H9 (cell line): ENCODE data around the gene PEX5. TPM values are rescaled to one million over a fixed set of nuclear protein-coding genes. Genes with fewer than 3 reads are reported as not detected.

ENCODE experiments used
- DNase-seq: peaks from one replicate; pipeline ENCODE4 v3.0.0-alpha.2; 2017
- H2AFZ ChIP-seq: one replicate; pipeline ENCODE4 v1.6.1; 2013; ENCODE audit warnings: mild to moderate bottlenecking, low read length, control low read depth, moderate library complexity
- H2AK5ac ChIP-seq: 2 replicates; pipeline ENCODE4 v1.6.1; 2013; ENCODE audit warnings: low read length, control low read depth, mixed read lengths; ENCODE audit not compliant: insufficient read length
- H2BK120ac ChIP-seq: one replicate; pipeline ENCODE4 v1.6.1; 2013; ENCODE audit warnings: low read depth, mild to moderate bottlenecking, low read length, control low read depth, inconsistent platforms; ENCODE audit not compliant: poor library complexity, severe bottlenecking
- H2BK12ac ChIP-seq: 2 replicates; pipeline ENCODE4 v1.6.1; 2013; ENCODE audit warnings: low read length, control low read depth, mixed read lengths, low read depth; ENCODE audit not compliant: insufficient read length
- H2BK15ac ChIP-seq: 2 replicates; pipeline ENCODE4 v1.6.1; 2013; ENCODE audit warnings: low read depth, low read length, control low read depth
- H2BK20ac ChIP-seq: one replicate; pipeline ENCODE4 v1.6.1; 2013; ENCODE audit warnings: low read depth, mild to moderate bottlenecking, low read length, control low read depth, inconsistent platforms; ENCODE audit not compliant: poor library complexity, severe bottlenecking
- H2BK5ac ChIP-seq: 2 replicates; pipeline ENCODE4 v1.6.1; 2013; ENCODE audit warnings: low read length, control low read depth, mixed read lengths; ENCODE audit not compliant: insufficient read length
- H3K14ac ChIP-seq: 2 replicates; pipeline ENCODE4 v1.6.1; 2013; ENCODE audit warnings: low read length, control low read depth; ENCODE audit not compliant: insufficient read depth
- H3K18ac ChIP-seq: 2 replicates; pipeline ENCODE4 v1.6.1; 2013; ENCODE audit warnings: low read depth, mild to moderate bottlenecking, mixed read lengths, low read length, control low read depth; ENCODE audit not compliant: insufficient read length
- H3K23ac ChIP-seq: 2 replicates; pipeline ENCODE4 v1.6.1; 2013; ENCODE audit warnings: low read length, control low read depth, mixed read lengths, low read depth; ENCODE audit not compliant: insufficient read length
- H3K23me2 ChIP-seq: 2 replicates; pipeline ENCODE4 v1.6.1; 2013; ENCODE audit warnings: low read depth, mild to moderate bottlenecking, mixed read lengths, low read length, control low read depth; ENCODE audit not compliant: insufficient read length, poor library complexity, severe bottlenecking
- H3K27ac ChIP-seq: 2 replicates; pipeline ENCODE4 v1.5.1; 2013; ENCODE audit warnings: low read length, control low read depth, mixed read lengths, low read depth; ENCODE audit not compliant: insufficient read length
- H3K27me3 ChIP-seq: 2 replicates; pipeline ENCODE4 v1.6.1; 2013; ENCODE audit warnings: low read length, control low read depth, inconsistent platforms; ENCODE audit not compliant: insufficient read depth
- H3K4ac ChIP-seq: 2 replicates; pipeline ENCODE4 v1.6.1; 2013; ENCODE audit warnings: low read depth, mild to moderate bottlenecking, control low read depth, inconsistent platforms, low read length, moderate library complexity
- H3K4me1 ChIP-seq: 2 replicates; pipeline ENCODE4 v1.6.1; 2013; ENCODE audit warnings: low read length, control low read depth, inconsistent platforms; ENCODE audit not compliant: insufficient read depth
- H3K4me2 ChIP-seq: 2 replicates; pipeline ENCODE4 v1.6.1; 2013; ENCODE audit warnings: low read length, control low read depth, mixed read lengths; ENCODE audit not compliant: insufficient read length, insufficient read depth
- H3K56ac ChIP-seq: 2 replicates; pipeline ENCODE4 v1.6.1; 2013; ENCODE audit warnings: low read depth, mild to moderate bottlenecking, mixed read lengths, low read length, control low read depth; ENCODE audit not compliant: insufficient read length
- H3K79me1 ChIP-seq: 2 replicates; pipeline ENCODE4 v1.6.1; 2013; ENCODE audit warnings: low read depth, mild to moderate bottlenecking, moderate library complexity, low read length, control low read depth, inconsistent platforms; ENCODE audit not compliant: insufficient read depth, poor library complexity, severe bottlenecking
- H3K79me2 ChIP-seq: 2 replicates; pipeline ENCODE4 v1.6.1; 2013; ENCODE audit warnings: low read length, control low read depth, inconsistent platforms; ENCODE audit not compliant: insufficient read depth
- H3K9ac ChIP-seq: 2 replicates; pipeline ENCODE4 v1.6.1; 2013; ENCODE audit warnings: low read length, control low read depth, mixed read lengths; ENCODE audit not compliant: insufficient read length; ENCODE audit errors: extremely low read depth
- H3K9me3 ChIP-seq: one replicate; pipeline ENCODE4 v1.6.1; 2013; ENCODE audit warnings: low read depth, low read length, inconsistent platforms; ENCODE audit not compliant: control insufficient read depth
- H3T11ph ChIP-seq: one replicate; pipeline ENCODE4 v1.6.1; 2013; ENCODE audit warnings: mild to moderate bottlenecking, low read length, control low read depth, inconsistent platforms
- H4K20me1 ChIP-seq: one replicate; pipeline ENCODE4 v1.6.1; 2013; ENCODE audit not compliant: control insufficient read depth, insufficient read length, insufficient read depth
- H4K5ac ChIP-seq: 2 replicates; pipeline ENCODE4 v1.6.1; 2013; ENCODE audit warnings: low read depth, mild to moderate bottlenecking, mixed read lengths, low read length, control low read depth; ENCODE audit not compliant: insufficient read length
- H4K8ac ChIP-seq: replicated peaks from 2 replicates; pipeline ENCODE4 v1.6.1; 2013; ENCODE audit warnings: low read length, control low read depth, mixed read lengths, low read depth; ENCODE audit not compliant: insufficient read length
- H4K91ac ChIP-seq: 2 replicates; pipeline ENCODE4 v1.6.1; 2013; ENCODE audit warnings: low read depth, mild to moderate bottlenecking, moderate library complexity, mixed read lengths, low read length, control low read depth; ENCODE audit not compliant: insufficient read length
- H3K27ac Mint-ChIP-seq, 3 experiments: 2 replicates in 2 of 3; 3 replicates in 1 of 3; pipeline ENCODE4 v1.8.0; 2020 to 2021; ENCODE audit warnings: mixed read lengths in 3 of 3, mild to moderate bottlenecking in 1 of 3, moderate library complexity in 1 of 3
- H3K27me3 Mint-ChIP-seq: 2 replicates; pipeline ENCODE4 v1.8.0; 2021; ENCODE audit warnings: low read depth, mild to moderate bottlenecking, moderate library complexity, mixed read lengths
- H3K36me3 Mint-ChIP-seq, 3 experiments: 2 replicates in 2 of 3; 3 replicates in 1 of 3; pipeline ENCODE4 v1.8.0; 2020 to 2021; ENCODE audit warnings: low read depth in 3 of 3, mixed read lengths in 3 of 3; ENCODE audit not compliant: insufficient read depth in 1 of 3
- H3K4me1 Mint-ChIP-seq, 2 experiments: 2 replicates each; pipeline ENCODE4 v1.8.0; 2020; ENCODE audit warnings: mixed read lengths in 2 of 2
- H3K4me3 Mint-ChIP-seq, 2 experiments: 2 replicates in 1 of 2; 3 replicates in 1 of 2; pipeline ENCODE4 v1.8.0; 2020 to 2021; ENCODE audit warnings: mild to moderate bottlenecking in 2 of 2, mixed read lengths in 2 of 2, moderate library complexity in 1 of 2
- H3K9me3 Mint-ChIP-seq, 2 experiments: 2 replicates in 1 of 2; 3 replicates in 1 of 2; pipeline ENCODE4 v1.8.0; 2020; ENCODE audit warnings: mild to moderate bottlenecking in 2 of 2, mixed read lengths in 2 of 2, moderate library complexity in 1 of 2
- WGBS: extraction: QIAGEN DNeasy Blood & Tissue Kit; methylation state at CpG from one replicate; pipeline ENCODE4 v1.1.7; 2013; ENCODE audit warnings: missing lambda C conversion rate, low lambda C conversion rate, mixed read lengths; ENCODE audit not compliant: insufficient read length; ENCODE audit errors: extremely low coverage; 5-methylcytosine and 5-hydroxymethylcytosine counted together
- total RNA-seq: library from RNA; stranded (reverse); gene quantifications from 2 replicates; pipeline ENCODE4 v1.2.1, GENCODE V29; 2021
- TF ChIP-seq, protein P1 (sequence below): fragments of 200-600 bp; sonication (generic); conservative IDR thresholded peaks from 3 replicates; pipeline ENCODE4 v1.8.0; 2021; ENCODE audit warnings: antibody characterized with exemption, mild to moderate bottlenecking

The PEX5 gene
- total RNA-seq, 1 experiment from 2014 or later = 40.5 TPM

DNA sequence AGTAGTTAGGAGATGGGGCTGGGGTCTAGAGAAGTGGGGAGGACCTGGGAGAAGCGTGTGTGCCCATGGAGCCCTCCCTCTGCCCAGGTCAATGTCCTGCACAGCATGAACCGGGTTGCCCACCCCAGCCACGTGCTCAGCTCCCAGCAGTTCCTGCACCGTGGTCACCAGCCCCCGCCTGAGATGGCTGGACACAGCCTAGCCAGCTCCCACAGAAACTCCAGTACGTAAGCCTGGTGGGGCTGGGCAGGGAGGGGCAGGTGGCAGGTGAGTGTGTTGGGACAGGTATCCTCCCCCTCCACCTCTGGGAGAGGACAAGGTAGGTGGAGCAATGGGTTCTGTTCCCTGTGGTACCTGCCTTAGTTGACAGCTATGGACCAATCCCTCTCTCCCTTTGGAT, 38.6 kb upstream of the PEX5 start:
- H2AK5ac ChIP-seq = no peak overlapping the region
- H3K79me2 ChIP-seq = no peaks in the 10 kb centered on the region
- H2BK20ac ChIP-seq = no peak overlapping the region
- no peaks in the 10 kb centered on the region for H3K9me3 ChIP-seq
- no peak overlapping the region for H3K4me2 ChIP-seq
- TF ChIP-seq, protein P1, sequence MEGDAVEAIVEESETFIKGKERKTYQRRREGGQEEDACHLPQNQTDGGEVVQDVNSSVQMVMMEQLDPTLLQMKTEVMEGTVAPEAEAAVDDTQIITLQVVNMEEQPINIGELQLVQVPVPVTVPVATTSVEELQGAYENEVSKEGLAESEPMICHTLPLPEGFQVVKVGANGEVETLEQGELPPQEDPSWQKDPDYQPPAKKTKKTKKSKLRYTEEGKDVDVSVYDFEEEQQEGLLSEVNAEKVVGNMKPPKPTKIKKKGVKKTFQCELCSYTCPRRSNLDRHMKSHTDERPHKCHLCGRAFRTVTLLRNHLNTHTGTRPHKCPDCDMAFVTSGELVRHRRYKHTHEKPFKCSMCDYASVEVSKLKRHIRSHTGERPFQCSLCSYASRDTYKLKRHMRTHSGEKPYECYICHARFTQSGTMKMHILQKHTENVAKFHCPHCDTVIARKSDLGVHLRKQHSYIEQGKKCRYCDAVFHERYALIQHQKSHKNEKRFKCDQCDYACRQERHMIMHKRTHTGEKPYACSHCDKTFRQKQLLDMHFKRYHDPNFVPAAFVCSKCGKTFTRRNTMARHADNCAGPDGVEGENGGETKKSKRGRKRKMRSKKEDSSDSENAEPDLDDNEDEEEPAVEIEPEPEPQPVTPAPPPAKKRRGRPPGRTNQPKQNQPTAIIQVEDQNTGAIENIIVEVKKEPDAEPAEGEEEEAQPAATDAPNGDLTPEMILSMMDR = no peak
- H3K4me1 ChIP-seq = no peaks in the 10 kb centered on the region
- H3K9ac ChIP-seq = no peak overlapping the region
- Mint-ChIP-seq H3K4me1 (no peaks in the 10 kb centered on the region), H3K9me3 (no peaks in the 10 kb centered on the region), H3K27ac (no peak overlapping the region), H3K27me3 (no peaks in the 10 kb centered on the region; the same call in 1 of the 2 replicates), H3K4me3 (no peak overlapping the region), H3K36me3 (peaks cover 2 to 40% (median 31%) of the 10 kb centered on the region in 3 experiments)
- no peak overlapping the region for H2BK12ac ChIP-seq
- H3K27me3 ChIP-seq = no peaks in the 10 kb centered on the region
- H4K8ac ChIP-seq = no peak overlapping the region
- no peak overlapping the region for H3T11ph ChIP-seq
- no peak overlapping the region for H2BK5ac ChIP-seq
- H3K18ac ChIP-seq = no peak overlapping the region
- H2BK15ac ChIP-seq = no peak overlapping the region
- H3K79me1 ChIP-seq = no peaks in the 10 kb centered on the region
- no peak overlapping the region for H2AFZ ChIP-seq
- no peak overlapping the region for H4K91ac ChIP-seq
- no peak overlapping the region for H3K27ac ChIP-seq
- H3K14ac ChIP-seq = no peak overlapping the region
- DNase-seq = no peak
- no peak overlapping the region for H3K56ac ChIP-seq
- no peak overlapping the region for H4K5ac ChIP-seq
- no peak overlapping the region for H3K23ac ChIP-seq
- no peaks in the 10 kb centered on the region for H4K20me1 ChIP-seq
- no peak overlapping the region for H3K4ac ChIP-seq
- H2BK120ac ChIP-seq = no peak overlapping the region
- WGBS = no CpG with 5 or more reads among the region's 6 CpGs
- H3K23me2 ChIP-seq = no peaks in the 10 kb centered on the region
